ENCODE results near the gene TRIM8.
A peak's percentile ranks its signal among the peaks of the same experiment; 100 is the strongest.

- TF ChIP-seq, protein P1, sequence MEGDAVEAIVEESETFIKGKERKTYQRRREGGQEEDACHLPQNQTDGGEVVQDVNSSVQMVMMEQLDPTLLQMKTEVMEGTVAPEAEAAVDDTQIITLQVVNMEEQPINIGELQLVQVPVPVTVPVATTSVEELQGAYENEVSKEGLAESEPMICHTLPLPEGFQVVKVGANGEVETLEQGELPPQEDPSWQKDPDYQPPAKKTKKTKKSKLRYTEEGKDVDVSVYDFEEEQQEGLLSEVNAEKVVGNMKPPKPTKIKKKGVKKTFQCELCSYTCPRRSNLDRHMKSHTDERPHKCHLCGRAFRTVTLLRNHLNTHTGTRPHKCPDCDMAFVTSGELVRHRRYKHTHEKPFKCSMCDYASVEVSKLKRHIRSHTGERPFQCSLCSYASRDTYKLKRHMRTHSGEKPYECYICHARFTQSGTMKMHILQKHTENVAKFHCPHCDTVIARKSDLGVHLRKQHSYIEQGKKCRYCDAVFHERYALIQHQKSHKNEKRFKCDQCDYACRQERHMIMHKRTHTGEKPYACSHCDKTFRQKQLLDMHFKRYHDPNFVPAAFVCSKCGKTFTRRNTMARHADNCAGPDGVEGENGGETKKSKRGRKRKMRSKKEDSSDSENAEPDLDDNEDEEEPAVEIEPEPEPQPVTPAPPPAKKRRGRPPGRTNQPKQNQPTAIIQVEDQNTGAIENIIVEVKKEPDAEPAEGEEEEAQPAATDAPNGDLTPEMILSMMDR (conservative IDR thresholded peaks at IDR 0.05; ENCODE audit: low read depth, low read length), result no peak
- TF ChIP-seq POLR2A (IDR thresholded peaks at IDR 0.05; ENCODE audit: low read depth, low read length) (no peak), RCOR1 (IDR thresholded peaks at IDR 0.05; ENCODE audit: insufficient replicate concordance, low read length) (no peak), CEBPB (IDR thresholded peaks at IDR 0.05; ENCODE audit: low read depth, low read length) (peak; percentile 72; the same call in 1 of the 2 replicates), SMC3 (IDR thresholded peaks at IDR 0.05; ENCODE audit: low read depth, low read length) (no peak), RFX5 (IDR thresholded peaks at IDR 0.05; ENCODE audit: low read depth, low read length) (no peak), MXI1 (IDR thresholded peaks at IDR 0.05; ENCODE audit: borderline replicate concordance, low read depth, low read length) (no peak), BHLHE40 (IDR thresholded peaks at IDR 0.05; ENCODE audit: low read depth, low read length) (no peak), FOS (IDR thresholded peaks at IDR 0.05; ENCODE audit: low read depth, low read length) (no peak), RAD21 (IDR thresholded peaks at IDR 0.05; ENCODE audit: low read length) (no peak)
- TF ChIP-seq, protein P2, sequence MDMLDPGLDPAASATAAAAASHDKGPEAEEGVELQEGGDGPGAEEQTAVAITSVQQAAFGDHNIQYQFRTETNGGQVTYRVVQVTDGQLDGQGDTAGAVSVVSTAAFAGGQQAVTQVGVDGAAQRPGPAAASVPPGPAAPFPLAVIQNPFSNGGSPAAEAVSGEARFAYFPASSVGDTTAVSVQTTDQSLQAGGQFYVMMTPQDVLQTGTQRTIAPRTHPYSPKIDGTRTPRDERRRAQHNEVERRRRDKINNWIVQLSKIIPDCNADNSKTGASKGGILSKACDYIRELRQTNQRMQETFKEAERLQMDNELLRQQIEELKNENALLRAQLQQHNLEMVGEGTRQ (IDR thresholded peaks at IDR 0.05; ENCODE audit: low read depth, low read length), result no peak
Observed at GRCh38 chr10:102602272-102603045, 41.8 kb upstream of the TRIM8 start.
